Keratinocyte (primary cell): ENCODE measurements around the gene UBE2D2. TPM values are rescaled to one million over a fixed set of nuclear protein-coding genes. Genes with fewer than 3 reads are reported as not detected.

ENCODE experiments used
- DNase-seq: peaks from one replicate; pipeline ENCODE4 v3.0.0-alpha.2; 2011; ENCODE audit warnings: low read depth, missing footprints, low spot score
- FAIRE-seq: peaks from 2 replicates; lab custom pipeline; 2011; peaks lifted over from hg19 to GRCh38; lab: Jason Lieb, UNC
- H2AFZ ChIP-seq: 2 replicates; pipeline ENCODE4 v1.6.0; 2012; ENCODE audit warnings: low read length, control low read depth, inconsistent platforms; ENCODE audit not compliant: control insufficient read depth
- H3K27ac ChIP-seq: 2 replicates; pipeline ENCODE4 v1.5.1; 2011; ENCODE audit warnings: low read length; ENCODE audit not compliant: control insufficient read depth, insufficient read depth
- H3K27me3 ChIP-seq: 3 replicates; pipeline ENCODE4 v1.6.0; 2011; ENCODE audit warnings: low read length; ENCODE audit not compliant: control insufficient read depth, insufficient read depth; ENCODE audit errors: extremely low read depth
- H3K36me3 ChIP-seq, 2 experiments: 2 replicates in 1 of 2; 3 replicates in 1 of 2; pipeline ENCODE4 v1.5.1; 2011; ENCODE audit warnings: low read length in 2 of 2, mild to moderate bottlenecking in 1 of 2; ENCODE audit not compliant: control insufficient read depth in 2 of 2, insufficient read depth in 2 of 2; ENCODE audit errors: extremely low read depth in 1 of 2
- H3K4me1 ChIP-seq: 3 replicates; pipeline ENCODE4 v1.5.1; 2011; ENCODE audit warnings: low read length; ENCODE audit not compliant: control insufficient read depth, insufficient read depth; ENCODE audit errors: extremely low read depth
- H3K4me2 ChIP-seq: 3 replicates; pipeline ENCODE4 v1.6.0; 2011; ENCODE audit warnings: low read depth, low read length; ENCODE audit not compliant: control insufficient read depth, insufficient read depth; ENCODE audit errors: extremely low read depth
- H3K4me3 ChIP-seq, 3 experiments: fragments of 200-600 bp in 1 of 3; sonication (generic) in 1 of 3; 2 replicates in 2 of 3; 3 replicates in 1 of 3; pipeline ENCODE4 v1.5.1; 2011 to 2016; ENCODE audit warnings: low read length in 3 of 3, mild to moderate bottlenecking in 3 of 3, control low read depth in 2 of 3, inconsistent platforms in 1 of 3, low read depth in 1 of 3, mixed read lengths in 1 of 3, mixed run types in 1 of 3, moderate library complexity in 1 of 3; ENCODE audit not compliant: control insufficient read depth in 2 of 3, insufficient read depth in 2 of 3; ENCODE audit errors: extremely low read depth in 1 of 3
- H3K79me2 ChIP-seq: 2 replicates; pipeline ENCODE4 v1.6.0; 2012; ENCODE audit warnings: low read length; ENCODE audit not compliant: control insufficient read depth, insufficient read depth
- H3K9ac ChIP-seq: 3 replicates; pipeline ENCODE4 v1.6.0; 2011; ENCODE audit warnings: low read length; ENCODE audit not compliant: control insufficient read depth, insufficient read depth; ENCODE audit errors: extremely low read depth
- H3K9me1 ChIP-seq: 3 replicates; pipeline ENCODE4 v1.6.0; 2011; ENCODE audit warnings: low read length; ENCODE audit not compliant: control insufficient read depth, insufficient read depth; ENCODE audit errors: extremely low read depth
- H3K9me3 ChIP-seq: 2 replicates; pipeline ENCODE4 v1.5.1; 2012; ENCODE audit warnings: low read depth, low read length; ENCODE audit not compliant: control insufficient read depth
- H4K20me1 ChIP-seq: 3 replicates; pipeline ENCODE4 v1.6.0; 2011; ENCODE audit warnings: low read length; ENCODE audit not compliant: control insufficient read depth, insufficient read depth; ENCODE audit errors: extremely low read depth
- EZH2 ChIP-seq: IDR thresholded peaks from one replicate; pipeline ENCODE4 v1.6.1; 2012; ENCODE audit warnings: inconsistent platforms, mild to moderate bottlenecking, low read length, moderate library complexity
- dilution Hi-C: fragments of 300-500 bp; cut with MboI; formaldehyde crosslinking; loops from one replicate; pipeline ENCODE4 v1.7.0; 2020; ENCODE audit warnings: low sequenced_read_pairs; ENCODE audit not compliant: extremely low pct_ligation_motif_present
- polyA plus RNA-seq, 5 experiments: library from polyadenylated mRNA; depleted of rRNA in 3 of 5; stranded (reverse) in 3 of 5; stranded (forward) in 1 of 5; unstranded in 1 of 5; fragments of >200 nt; gene quantifications; 1 replicate in 1 of 5; 2 replicates in 3 of 5; 3 replicates in 1 of 5; pipeline versions ENCODE4 v1.2.1 to v1.2.3, GENCODE V29; 2011 to 2012; ENCODE audit warnings: missing spikeins in 2 of 5, low read depth in 1 of 5, low replicate concordance in 1 of 5
- TF ChIP-seq, protein P1 (sequence below), 3 experiments: IDR thresholded peaks in 1 of 3; conservative IDR thresholded peaks in 1 of 3; optimal IDR thresholded peaks in 1 of 3; 2 replicates in 2 of 3; 3 replicates in 1 of 3; pipeline versions ENCODE3 to v1.5.1; 2011; ENCODE audit warnings: low read length in 3 of 3, mild to moderate bottlenecking in 3 of 3, moderate library complexity in 2 of 3, control low read depth in 1 of 3, inconsistent platforms in 1 of 3; ENCODE audit not compliant: insufficient read depth in 2 of 3; ENCODE audit errors: extremely low read depth in 1 of 3

The UBE2D2 gene
- polyA plus RNA-seq, 1 donor (not counting 4 experiments of a cell fraction or from before 2014, with no cell fraction given): 127 TPM

DNA sequence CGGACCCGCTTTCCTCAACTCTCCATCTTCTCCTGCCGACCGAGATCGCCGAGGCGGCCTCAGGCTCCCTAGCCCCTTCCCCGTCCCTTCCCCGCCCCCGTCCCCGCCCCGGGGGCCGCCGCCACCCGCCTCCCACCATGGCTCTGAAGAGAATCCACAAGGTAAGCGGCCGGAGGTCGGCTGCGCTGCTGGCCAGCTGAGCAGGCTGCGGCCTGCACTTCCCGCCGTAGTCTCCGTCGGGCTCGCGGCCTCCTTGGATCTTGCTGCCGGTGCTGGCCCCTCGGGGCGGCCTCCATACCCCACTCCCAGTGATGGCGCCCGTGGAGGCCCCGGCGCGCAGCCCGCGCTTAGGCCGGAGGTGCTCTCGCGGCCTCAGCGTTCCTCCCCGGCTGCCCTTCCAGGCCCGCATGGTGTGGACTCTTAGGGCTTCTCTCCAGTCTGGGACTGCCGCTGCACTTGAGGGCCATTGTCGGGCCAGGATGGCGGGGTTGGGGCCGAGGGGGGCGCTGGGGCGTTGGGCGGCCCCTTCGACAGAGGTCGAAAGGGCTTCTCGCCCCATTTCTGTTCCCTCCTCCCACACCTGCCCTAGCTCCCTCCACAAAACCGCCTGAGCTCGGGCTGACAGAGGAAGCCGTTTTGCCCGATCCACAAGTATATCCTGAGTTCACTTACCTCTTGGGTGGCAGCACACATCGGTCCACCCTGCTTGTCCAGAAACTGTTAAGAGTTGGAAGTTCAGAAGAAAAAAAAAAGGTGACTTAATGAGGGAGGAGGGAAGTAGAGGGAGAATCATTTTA is 714 bp downstream of the UBE2D2 start:
- Histone ChIP-seq H3K4me3 (peak overlapping the region; percentile 78 to 95 (median 93)), H3K27me3 (no peaks in the 10 kb centered on the region), H3K9ac (peak overlapping the region; percentile 79), H3K9me3 (no peaks in the 10 kb centered on the region), H3K79me2 (peaks cover 52% of the 10 kb centered on the region), H3K36me3 (peaks cover 0 to 10% of the 10 kb centered on the region in 2 experiments), H3K27ac (peak overlapping the region; percentile 61), H3K4me2 (peak overlapping the region; percentile 91), H2AFZ (peak overlapping the region; percentile 30), H3K4me1 (peaks cover 11% of the 10 kb centered on the region), H4K20me1 (peaks cover 12% of the 10 kb centered on the region), H3K9me1 (no peaks in the 10 kb centered on the region)
- dilution Hi-C loops: no loop called here
- FAIRE-seq (no peak), DNase-seq (no peak)
- TF ChIP-seq, protein P1, sequence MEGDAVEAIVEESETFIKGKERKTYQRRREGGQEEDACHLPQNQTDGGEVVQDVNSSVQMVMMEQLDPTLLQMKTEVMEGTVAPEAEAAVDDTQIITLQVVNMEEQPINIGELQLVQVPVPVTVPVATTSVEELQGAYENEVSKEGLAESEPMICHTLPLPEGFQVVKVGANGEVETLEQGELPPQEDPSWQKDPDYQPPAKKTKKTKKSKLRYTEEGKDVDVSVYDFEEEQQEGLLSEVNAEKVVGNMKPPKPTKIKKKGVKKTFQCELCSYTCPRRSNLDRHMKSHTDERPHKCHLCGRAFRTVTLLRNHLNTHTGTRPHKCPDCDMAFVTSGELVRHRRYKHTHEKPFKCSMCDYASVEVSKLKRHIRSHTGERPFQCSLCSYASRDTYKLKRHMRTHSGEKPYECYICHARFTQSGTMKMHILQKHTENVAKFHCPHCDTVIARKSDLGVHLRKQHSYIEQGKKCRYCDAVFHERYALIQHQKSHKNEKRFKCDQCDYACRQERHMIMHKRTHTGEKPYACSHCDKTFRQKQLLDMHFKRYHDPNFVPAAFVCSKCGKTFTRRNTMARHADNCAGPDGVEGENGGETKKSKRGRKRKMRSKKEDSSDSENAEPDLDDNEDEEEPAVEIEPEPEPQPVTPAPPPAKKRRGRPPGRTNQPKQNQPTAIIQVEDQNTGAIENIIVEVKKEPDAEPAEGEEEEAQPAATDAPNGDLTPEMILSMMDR (optimal IDR thresholded peaks at IDR 0.05 in 1 of 3, IDR thresholded peaks at IDR 0.05 in 1 of 3, conservative IDR thresholded peaks at IDR 0.05 in 1 of 3; ENCODE audit: extremely low read depth in 1 of 3, insufficient read depth in 2 of 3, low read length in 3 of 3): peak in 1 of 3 experiments; percentile 1
- TF ChIP-seq EZH2: no peak

DNA sequence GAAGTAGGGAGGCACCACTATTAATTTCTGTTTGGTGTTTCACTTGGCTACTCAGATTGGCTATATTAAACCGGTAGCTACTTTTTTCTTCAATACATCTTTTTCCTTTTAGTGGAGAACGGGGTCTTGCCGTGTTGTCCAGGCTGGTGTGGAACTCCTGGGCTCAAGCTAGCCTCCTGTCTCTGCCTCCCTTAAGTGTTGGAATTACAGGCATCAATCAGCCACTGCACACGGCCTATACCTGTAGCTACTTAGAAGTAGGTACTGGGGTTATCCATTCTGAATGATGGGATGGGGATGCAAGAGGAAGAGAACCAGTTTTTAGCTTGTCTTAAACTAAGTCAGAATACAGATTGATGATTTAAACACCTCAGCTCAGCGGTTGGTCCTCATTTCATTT is 1.7 kb downstream of the UBE2D2 start:
- Histone ChIP-seq H3K27me3 (no peaks in the 10 kb centered on the region), H3K27ac (peak overlapping the region; percentile 61), H3K4me2 (peak overlapping the region; percentile 91), H3K4me3 (peak overlapping the region; percentile 78 to 95 (median 93)), H2AFZ (no peak overlapping the region), H3K4me1 (peaks cover 11% of the 10 kb centered on the region), H3K36me3 (peaks cover 0 to 12% of the 10 kb centered on the region in 2 experiments), H3K9me3 (no peaks in the 10 kb centered on the region), H3K9me1 (no peaks in the 10 kb centered on the region), H3K9ac (peak overlapping the region; percentile 79), H4K20me1 (peaks cover 12% of the 10 kb centered on the region), H3K79me2 (peaks cover 62% of the 10 kb centered on the region)
- no peak for TF ChIP-seq EZH2
- TF ChIP-seq, protein P1 (optimal IDR thresholded peaks at IDR 0.05 in 1 of 3, IDR thresholded peaks at IDR 0.05 in 1 of 3, conservative IDR thresholded peaks at IDR 0.05 in 1 of 3; ENCODE audit: extremely low read depth in 1 of 3, insufficient read depth in 2 of 3, low read length in 3 of 3): no peak
- DNase-seq: no peak
- dilution Hi-C loops: no loop called here
- FAIRE-seq: no peak
